Measurements from ENCODE around the gene SOBP.

The SOBP gene

DNA sequence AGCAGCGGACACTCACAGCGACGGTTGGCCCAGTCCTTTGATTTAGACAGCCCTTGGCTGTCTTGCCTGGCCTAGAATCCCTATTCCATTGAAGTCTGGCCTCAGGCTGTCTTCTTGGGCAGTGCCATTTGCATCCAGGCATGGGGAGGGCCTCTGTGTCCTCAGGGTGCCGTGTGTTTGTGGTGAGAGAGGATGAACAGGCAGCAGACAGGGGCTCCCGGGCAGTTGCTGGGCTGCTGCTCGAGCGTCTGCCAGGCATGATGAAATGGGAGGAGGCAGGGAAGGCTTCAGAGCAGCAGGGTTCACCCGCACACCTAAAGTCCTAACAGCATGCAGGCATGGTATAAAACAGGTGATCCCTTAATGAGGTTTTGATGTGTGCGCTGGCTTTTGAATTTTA, 126.9 kb downstream of the SOBP start:
- no peaks in the 10 kb centered on the region for H3K79me1 ChIP-seq (replicated peaks; ENCODE audit: low read length, poor library complexity, severe bottlenecking)
- H2BK5ac ChIP-seq (ENCODE audit: low read depth, low read length, poor library complexity, severe bottlenecking) = no peak overlapping the region
- 82% methylated on average over 7 of the region's 9 CpGs for WGBS
- H3K4me1 ChIP-seq (ENCODE audit: control insufficient read depth, insufficient read depth, low read depth, low read length) = peaks cover 7% of the 10 kb centered on the region
- no peak overlapping the region for H2BK12ac ChIP-seq (ENCODE audit: low read length in 2 of 2)
- H2BK15ac ChIP-seq (ENCODE audit: low read depth, poor library complexity, severe bottlenecking) = no peak overlapping the region
- no peak overlapping the region for H3K18ac ChIP-seq (ENCODE audit: low read depth in 1 of 2, low read length in 2 of 2)
- no peak overlapping the region for H2AK5ac ChIP-seq (ENCODE audit: low read length, severe bottlenecking)
- H2BK120ac ChIP-seq (ENCODE audit: low read depth, low read length) = no peak overlapping the region
- no peak overlapping the region for H4K8ac ChIP-seq (ENCODE audit: low read length)
- H3K36me3 ChIP-seq (ENCODE audit: control insufficient read depth in 1 of 2, insufficient read depth in 2 of 2, low read depth in 1 of 2, low read length in 2 of 2) = peaks cover 0 to 4% of the 10 kb centered on the region in 2 experiments
- no peak for DNase-seq
- H3K27me3 ChIP-seq (ENCODE audit: control insufficient read depth in 1 of 2, insufficient read depth in 1 of 2, low read length in 2 of 2) = no peaks in the 10 kb centered on the region
- H3K14ac ChIP-seq (ENCODE audit: low read length in 2 of 2) = no peak overlapping the region
- no peaks in the 10 kb centered on the region for H3K9me3 ChIP-seq (ENCODE audit: control insufficient read depth, low read length)
- H3K23ac ChIP-seq (ENCODE audit: low read length in 2 of 2) = peak overlapping the region in 1 of 2 experiments; percentile 56
- H3K4me3 ChIP-seq (ENCODE audit: insufficient read depth in 1 of 2, low read depth in 1 of 2, low read length in 2 of 2) = no peak overlapping the region
- no peak overlapping the region for H3K9ac ChIP-seq (ENCODE audit: low read length)
- H3K27ac ChIP-seq (ENCODE audit: low read length, poor library complexity, severe bottlenecking) = no peak overlapping the region
- no peak overlapping the region for H3K4ac ChIP-seq (ENCODE audit: low read depth in 1 of 2, low read length in 2 of 2)
- H4K91ac ChIP-seq (ENCODE audit: low read length) = peak overlapping the region; percentile 53
- H3K4me2 ChIP-seq (ENCODE audit: low read length, poor library complexity, severe bottlenecking) = no peak overlapping the region
- H2AFZ ChIP-seq (ENCODE audit: low read depth, low read length) = no peak overlapping the region

DNA sequence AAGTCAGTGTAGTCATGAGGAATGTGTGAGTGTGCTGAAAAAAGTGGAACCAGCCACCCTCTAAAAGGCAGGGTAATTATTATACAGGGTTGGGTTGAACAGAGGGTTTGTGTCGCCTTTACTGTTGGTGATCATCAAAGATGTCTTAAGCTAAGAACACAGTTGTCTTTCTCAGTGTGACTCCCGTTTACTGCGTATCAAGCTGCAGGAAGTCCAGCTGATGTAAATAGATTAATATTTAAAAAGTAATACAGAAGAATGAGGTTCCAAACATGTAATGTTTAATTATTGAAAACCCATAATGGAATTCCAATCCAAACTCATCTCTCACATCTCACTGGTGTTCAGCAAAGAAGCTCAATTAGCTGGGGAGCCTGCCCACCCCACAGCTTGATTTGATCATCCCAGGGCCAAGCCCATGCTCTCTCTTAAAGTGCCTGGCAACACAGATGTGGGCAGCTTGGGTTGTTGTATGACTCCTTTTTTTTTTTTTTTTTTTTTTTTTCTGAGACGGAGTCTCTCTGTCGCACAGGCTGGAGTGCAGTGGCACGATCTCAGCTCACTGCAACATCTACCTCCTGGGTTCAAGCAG, 127.5 kb downstream of the SOBP start:
- no peaks in the 10 kb centered on the region for H3K27me3 ChIP-seq (ENCODE audit: control insufficient read depth in 1 of 2, insufficient read depth in 1 of 2, low read length in 2 of 2)
- H3K4ac ChIP-seq (ENCODE audit: low read depth in 1 of 2, low read length in 2 of 2) = no peak overlapping the region
- H3K79me1 ChIP-seq (replicated peaks; ENCODE audit: low read length, poor library complexity, severe bottlenecking) = no peaks in the 10 kb centered on the region
- H2BK5ac ChIP-seq (ENCODE audit: low read depth, low read length, poor library complexity, severe bottlenecking) = no peak overlapping the region
- 100% methylated on average over 3 of the region's 6 CpGs for WGBS
- no peak overlapping the region for H2BK120ac ChIP-seq (ENCODE audit: low read depth, low read length)
- H2BK12ac ChIP-seq (ENCODE audit: low read length in 2 of 2) = no peak overlapping the region
- H3K4me2 ChIP-seq (ENCODE audit: low read length, poor library complexity, severe bottlenecking) = no peak overlapping the region
- no peak overlapping the region for H4K91ac ChIP-seq (ENCODE audit: low read length)
- H3K4me3 ChIP-seq (ENCODE audit: insufficient read depth in 1 of 2, low read depth in 1 of 2, low read length in 2 of 2) = no peak overlapping the region
- no peak overlapping the region for H3K14ac ChIP-seq (ENCODE audit: low read length in 2 of 2)
- no peak overlapping the region for H3K9ac ChIP-seq (ENCODE audit: low read length)
- no peak overlapping the region for H3K23ac ChIP-seq (ENCODE audit: low read length in 2 of 2)
- no peak overlapping the region for H3K18ac ChIP-seq (ENCODE audit: low read depth in 1 of 2, low read length in 2 of 2)
- no peak overlapping the region for H2AK5ac ChIP-seq (ENCODE audit: low read length, severe bottlenecking)
- no peak overlapping the region for H2AFZ ChIP-seq (ENCODE audit: low read depth, low read length)
- no peak overlapping the region for H3K27ac ChIP-seq (ENCODE audit: low read length, poor library complexity, severe bottlenecking)
- H3K36me3 ChIP-seq (ENCODE audit: control insufficient read depth in 1 of 2, insufficient read depth in 2 of 2, low read depth in 1 of 2, low read length in 2 of 2) = peaks cover 0 to 5% of the 10 kb centered on the region in 2 experiments
- H3K4me1 ChIP-seq (ENCODE audit: control insufficient read depth, insufficient read depth, low read depth, low read length) = peaks cover 7% of the 10 kb centered on the region
- no peaks in the 10 kb centered on the region for H3K9me3 ChIP-seq (ENCODE audit: control insufficient read depth, low read length)
- no peak for DNase-seq
- no peak overlapping the region for H4K8ac ChIP-seq (ENCODE audit: low read length)
- no peak overlapping the region for H2BK15ac ChIP-seq (ENCODE audit: low read depth, poor library complexity, severe bottlenecking)

DNA sequence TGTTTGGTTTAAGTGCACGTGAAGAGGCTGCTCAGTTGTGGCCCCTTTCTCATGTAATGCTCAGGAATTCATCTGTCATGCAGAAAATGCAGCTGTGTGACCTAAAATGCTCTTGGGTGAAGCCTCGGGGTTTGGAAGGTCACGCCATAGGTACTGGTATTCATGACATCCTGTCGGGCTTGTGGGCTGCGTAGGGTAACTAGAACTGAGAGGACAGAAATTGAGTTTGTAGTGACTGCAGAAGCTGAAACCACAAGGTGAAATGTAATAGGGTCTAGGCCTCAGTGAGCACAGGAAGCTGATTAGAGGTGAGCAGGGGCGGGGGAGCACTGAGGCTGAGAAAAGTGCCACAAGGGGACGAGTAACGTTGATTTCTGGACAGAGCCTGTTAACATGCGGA, 128.8 kb downstream of the SOBP start:
- peak overlapping the region; percentile 40 for H4K8ac ChIP-seq (ENCODE audit: low read length)
- no peak overlapping the region for H2BK120ac ChIP-seq (ENCODE audit: low read depth, low read length)
- no peak for DNase-seq
- H3K79me1 ChIP-seq (replicated peaks; ENCODE audit: low read length, poor library complexity, severe bottlenecking) = no peaks in the 10 kb centered on the region
- H3K9me3 ChIP-seq (ENCODE audit: control insufficient read depth, low read length) = no peaks in the 10 kb centered on the region
- H2BK15ac ChIP-seq (ENCODE audit: low read depth, poor library complexity, severe bottlenecking) = no peak overlapping the region
- H3K36me3 ChIP-seq (ENCODE audit: control insufficient read depth in 1 of 2, insufficient read depth in 2 of 2, low read depth in 1 of 2, low read length in 2 of 2) = peaks cover 0 to 6% of the 10 kb centered on the region in 2 experiments
- no peak overlapping the region for H2AFZ ChIP-seq (ENCODE audit: low read depth, low read length)
- no peak overlapping the region for H3K27ac ChIP-seq (ENCODE audit: low read length, poor library complexity, severe bottlenecking)
- H3K27me3 ChIP-seq (ENCODE audit: control insufficient read depth in 1 of 2, insufficient read depth in 1 of 2, low read length in 2 of 2) = no peaks in the 10 kb centered on the region
- no peak overlapping the region for H2BK12ac ChIP-seq (ENCODE audit: low read length in 2 of 2)
- H2BK5ac ChIP-seq (ENCODE audit: low read depth, low read length, poor library complexity, severe bottlenecking) = no peak overlapping the region
- H3K9ac ChIP-seq (ENCODE audit: low read length) = no peak overlapping the region
- no peak overlapping the region for H3K4me2 ChIP-seq (ENCODE audit: low read length, poor library complexity, severe bottlenecking)
- 74% methylated on average over 9 of the region's 9 CpGs for WGBS
- no peak overlapping the region for H3K4me3 ChIP-seq (ENCODE audit: insufficient read depth in 1 of 2, low read depth in 1 of 2, low read length in 2 of 2)
- no peak overlapping the region for H2AK5ac ChIP-seq (ENCODE audit: low read length, severe bottlenecking)
- H3K23ac ChIP-seq (ENCODE audit: low read length in 2 of 2) = no peak overlapping the region
- H3K4me1 ChIP-seq (ENCODE audit: control insufficient read depth, insufficient read depth, low read depth, low read length) = peaks cover 7% of the 10 kb centered on the region
- H3K18ac ChIP-seq (ENCODE audit: low read depth in 1 of 2, low read length in 2 of 2) = no peak overlapping the region
- H4K91ac ChIP-seq (ENCODE audit: low read length) = no peak overlapping the region
- no peak overlapping the region for H3K4ac ChIP-seq (ENCODE audit: low read depth in 1 of 2, low read length in 2 of 2)
- no peak overlapping the region for H3K14ac ChIP-seq (ENCODE audit: low read length in 2 of 2)

DNA sequence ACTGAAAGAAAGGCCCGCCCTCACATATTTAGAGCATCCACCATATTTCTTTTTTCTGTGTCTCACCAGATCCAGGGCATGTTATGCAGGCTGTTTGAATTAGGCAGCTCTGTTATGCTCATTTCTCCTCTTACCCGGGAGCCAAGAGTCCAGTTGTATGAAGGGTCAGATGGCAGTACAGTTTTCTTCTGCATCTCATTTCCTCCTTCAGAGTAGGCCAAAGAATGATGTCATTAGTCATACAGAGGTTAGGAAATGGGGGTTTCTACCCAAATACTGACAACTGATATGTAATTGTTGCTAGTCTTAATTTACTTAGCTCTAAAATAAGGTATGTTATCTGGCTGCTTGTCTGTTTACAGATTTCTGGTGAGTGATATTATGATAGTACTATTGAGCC, 130.8 kb downstream of the SOBP start:
- 79% methylated on average over 2 of the region's 2 CpGs for WGBS
- Histone ChIP-seq H3K27me3 (ENCODE audit: control insufficient read depth in 1 of 2, insufficient read depth in 1 of 2, low read length in 2 of 2) (no peaks in the 10 kb centered on the region), H4K91ac (ENCODE audit: low read length) (no peak overlapping the region), H3K27ac (ENCODE audit: low read length, poor library complexity, severe bottlenecking) (no peak overlapping the region), H3K14ac (ENCODE audit: low read length in 2 of 2) (no peak overlapping the region), H3K4me1 (ENCODE audit: control insufficient read depth, insufficient read depth, low read depth, low read length) (peaks cover 10% of the 10 kb centered on the region), H3K9ac (ENCODE audit: low read length) (no peak overlapping the region), H3K23ac (ENCODE audit: low read length in 2 of 2) (no peak overlapping the region), H2BK12ac (ENCODE audit: low read length in 2 of 2) (no peak overlapping the region), H2BK15ac (ENCODE audit: low read depth, poor library complexity, severe bottlenecking) (no peak overlapping the region), H3K9me3 (ENCODE audit: control insufficient read depth, low read length) (no peaks in the 10 kb centered on the region), H3K18ac (ENCODE audit: low read depth in 1 of 2, low read length in 2 of 2) (no peak overlapping the region), H3K4me2 (ENCODE audit: low read length, poor library complexity, severe bottlenecking) (no peak overlapping the region), H4K8ac (ENCODE audit: low read length) (no peak overlapping the region), H2AK5ac (ENCODE audit: low read length, severe bottlenecking) (no peak overlapping the region), H3K36me3 (ENCODE audit: control insufficient read depth in 1 of 2, insufficient read depth in 2 of 2, low read depth in 1 of 2, low read length in 2 of 2) (peaks cover 0 to 6% of the 10 kb centered on the region in 2 experiments), H2BK120ac (ENCODE audit: low read depth, low read length) (no peak overlapping the region), H3K4ac (ENCODE audit: low read depth in 1 of 2, low read length in 2 of 2) (no peak overlapping the region), H2AFZ (ENCODE audit: low read depth, low read length) (no peak overlapping the region), H2BK5ac (ENCODE audit: low read depth, low read length, poor library complexity, severe bottlenecking) (no peak overlapping the region), H3K79me1 (replicated peaks; ENCODE audit: low read length, poor library complexity, severe bottlenecking) (no peaks in the 10 kb centered on the region), H3K4me3 (ENCODE audit: insufficient read depth in 1 of 2, low read depth in 1 of 2, low read length in 2 of 2) (no peak overlapping the region)
- no peak for DNase-seq
